ENCODE results near the gene PIK3CB.
A peak's percentile ranks its signal among the peaks of the same experiment; 100 is the strongest.
"Not testable (repeated sequence)": the region's sequence is repeated elsewhere in the genome, so short reads cannot be mapped to it uniquely, and the experiment has no call there.

The PIK3CB gene

DNA sequence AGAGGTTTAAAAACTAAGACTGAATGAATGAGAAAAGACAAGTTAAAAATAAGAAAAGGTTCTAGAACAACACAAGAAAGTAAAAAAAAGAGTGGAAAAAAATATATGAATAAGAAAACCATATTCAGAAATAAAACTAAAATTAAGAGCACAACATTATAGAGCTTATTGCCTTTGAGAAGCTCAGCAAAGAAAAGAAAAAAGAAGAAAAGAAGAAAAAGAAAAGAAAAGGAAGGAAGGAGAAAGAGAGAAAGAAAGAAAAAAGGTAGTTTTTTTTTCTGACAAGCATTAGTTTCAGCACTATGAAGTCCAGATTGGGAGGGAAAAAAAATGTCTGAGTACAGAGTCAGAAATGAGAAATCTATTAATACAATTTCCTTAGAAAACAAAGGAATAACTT lies 144.7 kb downstream of the PIK3CB start:
- no peak overlapping the region for H3K4me3 ChIP-seq (ENCODE audit: low read depth, low read length)
- DNase-seq (ENCODE audit: low read depth), result no peak
- TF ChIP-seq, protein P1, sequence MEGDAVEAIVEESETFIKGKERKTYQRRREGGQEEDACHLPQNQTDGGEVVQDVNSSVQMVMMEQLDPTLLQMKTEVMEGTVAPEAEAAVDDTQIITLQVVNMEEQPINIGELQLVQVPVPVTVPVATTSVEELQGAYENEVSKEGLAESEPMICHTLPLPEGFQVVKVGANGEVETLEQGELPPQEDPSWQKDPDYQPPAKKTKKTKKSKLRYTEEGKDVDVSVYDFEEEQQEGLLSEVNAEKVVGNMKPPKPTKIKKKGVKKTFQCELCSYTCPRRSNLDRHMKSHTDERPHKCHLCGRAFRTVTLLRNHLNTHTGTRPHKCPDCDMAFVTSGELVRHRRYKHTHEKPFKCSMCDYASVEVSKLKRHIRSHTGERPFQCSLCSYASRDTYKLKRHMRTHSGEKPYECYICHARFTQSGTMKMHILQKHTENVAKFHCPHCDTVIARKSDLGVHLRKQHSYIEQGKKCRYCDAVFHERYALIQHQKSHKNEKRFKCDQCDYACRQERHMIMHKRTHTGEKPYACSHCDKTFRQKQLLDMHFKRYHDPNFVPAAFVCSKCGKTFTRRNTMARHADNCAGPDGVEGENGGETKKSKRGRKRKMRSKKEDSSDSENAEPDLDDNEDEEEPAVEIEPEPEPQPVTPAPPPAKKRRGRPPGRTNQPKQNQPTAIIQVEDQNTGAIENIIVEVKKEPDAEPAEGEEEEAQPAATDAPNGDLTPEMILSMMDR (conservative IDR thresholded peaks at IDR 0.05; ENCODE audit: low read depth, low read length), result no peak

DNA sequence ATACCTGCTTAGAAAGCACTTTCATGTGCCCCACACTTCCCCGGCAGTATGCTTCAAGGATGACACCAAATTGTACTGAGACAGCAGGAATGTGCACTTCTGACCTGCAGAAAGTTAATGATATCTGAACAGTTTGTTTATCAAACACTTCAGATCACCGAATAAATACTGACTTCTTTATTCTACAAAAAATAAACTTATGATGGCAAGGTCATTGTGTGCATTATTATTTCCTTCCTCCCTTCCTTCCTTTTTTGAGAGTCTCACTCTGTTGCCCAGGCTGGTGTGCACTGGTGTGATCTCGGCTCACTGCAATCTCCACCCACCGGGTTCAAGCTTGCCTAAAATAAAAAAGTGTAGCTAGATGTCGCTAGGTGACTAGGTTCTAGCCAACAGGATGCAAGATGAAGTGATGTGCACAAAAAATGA lies 145.8 kb downstream of the PIK3CB start:
- TF ChIP-seq, protein P1 (conservative IDR thresholded peaks at IDR 0.05; ENCODE audit: low read depth, low read length), result no peak
- no peak overlapping the region for H3K4me3 ChIP-seq (ENCODE audit: low read depth, low read length)
- peak; percentile 8 for DNase-seq (ENCODE audit: low read depth)

DNA sequence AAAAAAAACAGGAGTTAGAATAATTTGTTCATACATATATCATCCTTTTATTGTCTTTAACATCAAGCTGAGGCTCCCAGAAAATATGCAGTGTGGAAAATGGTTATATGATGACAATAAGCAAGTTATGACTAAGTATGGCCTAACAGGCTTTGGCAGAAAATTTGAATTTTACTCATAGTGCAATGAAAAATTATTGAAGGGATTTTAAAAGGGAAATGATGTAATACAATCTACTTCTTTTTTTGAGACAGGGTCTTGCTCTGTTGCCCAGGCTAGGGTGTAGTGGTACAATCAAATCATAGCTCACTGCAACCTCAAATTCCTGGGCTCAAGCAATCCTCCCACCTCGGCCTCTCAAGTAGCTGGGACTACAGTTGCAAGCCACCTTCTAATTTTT lies 147.5 kb downstream of the PIK3CB start:
- TF ChIP-seq, protein P1 (conservative IDR thresholded peaks at IDR 0.05; ENCODE audit: low read depth, low read length), result no peak
- no peak for DNase-seq (ENCODE audit: low read depth)
- H3K4me3 ChIP-seq (ENCODE audit: low read depth, low read length), result no peak overlapping the region

DNA sequence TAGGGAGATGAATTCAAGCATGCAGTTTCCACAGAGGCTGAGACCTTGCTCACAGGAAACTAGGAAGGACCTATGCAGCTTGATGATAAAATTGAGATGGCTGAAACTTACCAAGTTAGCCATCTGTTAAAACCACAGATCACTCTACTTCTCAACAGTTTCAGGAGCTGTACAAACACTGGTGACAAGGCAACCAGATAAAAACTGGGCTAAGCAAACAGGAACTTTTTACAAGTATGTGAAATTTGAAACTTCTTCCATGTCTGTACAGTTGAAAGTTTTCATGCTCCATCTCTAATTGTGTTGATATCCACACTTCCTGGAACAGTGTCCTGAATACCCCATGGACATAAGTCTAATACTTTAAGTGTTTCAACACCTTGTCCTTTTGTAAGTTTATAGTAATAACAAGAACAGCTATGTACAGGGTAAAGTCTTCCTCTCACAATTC lies 147.9 kb downstream of the PIK3CB start:
- TF ChIP-seq, protein P1 (conservative IDR thresholded peaks at IDR 0.05; ENCODE audit: low read depth, low read length), result no peak
- no peak overlapping the region for H3K4me3 ChIP-seq (ENCODE audit: low read depth, low read length)
- DNase-seq (ENCODE audit: low read depth), result peak; percentile 95

DNA sequence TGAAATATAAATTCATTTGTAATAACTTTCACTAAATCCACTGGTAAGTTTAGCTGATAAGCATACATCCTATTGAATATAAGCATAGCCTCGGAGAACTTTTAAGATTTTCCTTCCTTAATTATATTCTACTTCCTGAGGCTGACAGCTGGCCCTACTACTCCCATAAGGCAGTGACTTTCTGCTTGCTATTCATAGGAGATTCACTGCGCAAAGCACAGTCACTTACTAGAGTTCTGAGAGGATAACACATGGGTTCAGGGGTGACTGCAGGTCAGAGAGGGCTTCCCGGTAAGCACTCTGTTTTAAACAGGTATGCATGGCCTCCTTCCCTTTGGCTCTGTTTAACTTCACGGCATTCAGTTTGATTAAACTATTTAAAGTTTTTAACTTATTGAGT lies 150.3 kb downstream of the PIK3CB start:
- no peak for DNase-seq (ENCODE audit: low read depth)
- TF ChIP-seq, protein P1 (conservative IDR thresholded peaks at IDR 0.05; ENCODE audit: low read depth, low read length), result no peak
- H3K4me3 ChIP-seq (ENCODE audit: low read depth, low read length), result no peak overlapping the region

DNA sequence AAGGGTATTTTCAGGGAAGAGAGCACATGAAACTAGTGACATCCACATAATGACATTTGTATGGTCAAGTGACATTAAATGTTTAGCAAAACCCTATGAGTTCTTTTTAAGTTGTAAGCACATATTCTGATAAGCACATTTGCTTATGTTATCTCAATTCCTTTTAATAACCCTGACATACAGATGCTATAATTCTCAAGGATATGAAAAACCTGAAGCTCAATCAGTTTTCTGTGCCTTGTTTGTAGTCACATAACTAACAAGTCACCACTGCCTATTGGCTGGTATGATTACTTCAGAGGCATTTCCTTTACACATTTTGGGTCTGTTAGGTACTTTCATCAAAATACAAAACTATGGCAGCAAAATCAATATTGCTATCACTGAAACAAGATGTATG lies 152.1 kb downstream of the PIK3CB start:
- no peak overlapping the region for H3K4me3 ChIP-seq (ENCODE audit: low read depth, low read length)
- DNase-seq (ENCODE audit: low read depth), result no peak
- TF ChIP-seq, protein P1 (conservative IDR thresholded peaks at IDR 0.05; ENCODE audit: low read depth, low read length), result no peak

DNA sequence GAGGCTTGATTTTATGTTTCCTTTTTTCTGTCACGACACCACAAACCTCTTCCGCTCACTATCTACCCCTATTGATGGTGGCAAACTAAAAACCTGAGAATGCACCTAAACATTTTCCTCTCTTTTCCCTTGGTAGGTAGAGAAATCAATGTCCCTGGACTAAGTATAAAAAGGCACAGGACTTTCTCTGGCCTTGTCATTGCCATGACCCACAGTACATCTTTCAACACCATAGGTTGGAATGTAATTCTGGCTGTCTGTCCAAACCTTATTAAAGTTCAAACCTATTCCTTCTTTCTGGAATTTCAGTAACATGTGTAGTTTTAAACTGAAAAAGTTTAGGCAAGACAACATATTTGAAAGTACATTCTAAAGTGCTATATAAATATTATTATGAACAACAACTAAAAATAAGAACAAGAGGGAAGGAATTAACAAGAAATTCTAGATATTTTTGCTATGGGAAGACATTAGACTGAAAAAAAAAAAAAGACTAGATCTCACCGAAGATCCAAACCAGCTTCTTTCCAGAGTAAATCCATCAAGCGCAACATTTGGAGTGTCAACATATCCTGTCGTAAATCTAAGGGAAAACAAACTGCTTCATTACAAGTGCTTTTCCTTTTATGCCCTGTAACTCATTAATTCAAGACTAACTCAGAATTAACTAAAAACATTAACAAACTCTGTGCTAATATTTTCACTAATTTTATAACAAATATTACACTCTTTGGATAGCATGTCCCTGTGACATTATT lies 153.1 kb downstream of the PIK3CB start:
- TF ChIP-seq, protein P1 (conservative IDR thresholded peaks at IDR 0.05; ENCODE audit: low read depth, low read length), result no peak
- no peak overlapping the region for H3K4me3 ChIP-seq (ENCODE audit: low read depth, low read length)
- DNase-seq (ENCODE audit: low read depth), result no peak

DNA sequence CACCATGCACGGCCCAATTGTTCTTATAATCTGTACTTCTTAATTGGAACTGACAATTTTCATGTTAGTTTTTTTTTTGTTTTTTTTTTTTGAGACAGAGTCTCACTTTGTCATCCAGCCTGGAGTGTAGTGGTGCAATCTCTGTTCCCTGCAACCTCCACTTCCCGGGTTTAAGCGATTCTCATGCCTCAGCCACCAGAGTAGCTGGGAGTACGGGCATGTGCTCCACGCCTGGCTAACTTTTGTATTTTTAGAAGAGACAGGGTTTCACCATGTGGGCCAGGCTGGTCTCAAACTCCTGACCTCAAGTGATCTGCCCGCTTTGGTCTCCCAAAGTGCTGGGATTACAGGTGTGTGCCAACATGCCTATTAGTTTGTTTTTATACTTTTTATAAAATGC lies 153.8 kb downstream of the PIK3CB start:
- H3K4me3 ChIP-seq (ENCODE audit: low read depth, low read length); DNase-seq (ENCODE audit: low read depth): not testable (repeated sequence)
